ENCODE measurements around the gene RAD54L2.

DNA sequence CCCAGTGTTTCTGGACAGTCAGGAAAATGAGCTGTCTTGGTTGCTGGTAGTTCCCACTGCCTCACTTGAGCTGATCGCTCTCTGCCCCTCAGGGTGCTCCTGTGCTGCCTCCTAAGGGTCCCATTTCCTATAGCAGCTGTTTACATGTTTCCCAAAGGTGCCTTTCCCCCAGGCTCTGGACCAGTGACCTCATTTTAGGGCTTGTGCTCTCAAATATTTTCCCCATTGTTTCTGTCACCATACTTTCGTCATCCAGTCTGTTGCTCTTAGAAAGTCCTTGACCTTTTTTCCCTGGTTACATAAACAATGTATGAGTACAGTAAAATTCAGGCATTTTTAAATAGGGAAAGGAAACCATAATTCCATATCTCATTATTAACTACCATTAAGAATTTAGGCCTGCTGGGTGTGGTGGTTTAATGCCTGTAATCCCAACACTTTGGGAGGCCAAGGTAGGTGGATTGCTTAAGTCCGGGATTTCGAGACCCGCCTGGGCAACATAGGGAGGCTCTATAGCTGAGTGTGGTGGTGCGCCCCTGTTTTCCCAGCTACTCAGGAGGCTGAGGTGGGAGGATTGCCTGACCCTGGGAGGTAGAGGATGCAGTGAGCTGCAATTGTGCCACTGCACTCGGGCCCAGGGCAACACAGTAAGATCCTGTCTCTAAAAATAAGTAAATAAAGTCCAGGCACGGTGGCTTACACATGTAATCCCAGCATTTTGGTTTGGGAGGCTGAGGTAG is 11.7 kb downstream of the RAD54L2 start:
- no peak for TF ChIP-seq HDGF (IDR thresholded peaks at IDR 0.05; ENCODE audit: borderline replicate concordance)
- TF ChIP-seq SP1 (IDR thresholded peaks at IDR 0.05), result no peak
- TF ChIP-seq, protein P1, sequence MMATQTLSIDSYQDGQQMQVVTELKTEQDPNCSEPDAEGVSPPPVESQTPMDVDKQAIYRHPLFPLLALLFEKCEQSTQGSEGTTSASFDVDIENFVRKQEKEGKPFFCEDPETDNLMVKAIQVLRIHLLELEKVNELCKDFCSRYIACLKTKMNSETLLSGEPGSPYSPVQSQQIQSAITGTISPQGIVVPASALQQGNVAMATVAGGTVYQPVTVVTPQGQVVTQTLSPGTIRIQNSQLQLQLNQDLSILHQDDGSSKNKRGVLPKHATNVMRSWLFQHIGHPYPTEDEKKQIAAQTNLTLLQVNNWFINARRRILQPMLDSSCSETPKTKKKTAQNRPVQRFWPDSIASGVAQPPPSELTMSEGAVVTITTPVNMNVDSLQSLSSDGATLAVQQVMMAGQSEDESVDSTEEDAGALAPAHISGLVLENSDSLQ (IDR thresholded peaks at IDR 0.05), result no peak
- no peak for TF ChIP-seq FOXA1 (IDR thresholded peaks at IDR 0.05)
- TF ChIP-seq LEF1 (IDR thresholded peaks at IDR 0.05; ENCODE audit: borderline replicate concordance), result no peak
- TF ChIP-seq BHLHE40 (IDR thresholded peaks at IDR 0.05; ENCODE audit: borderline replicate concordance), result no peak
- TF ChIP-seq FOXM1 (IDR thresholded peaks at IDR 0.05; ENCODE audit: borderline replicate concordance), result no peak
- TF ChIP-seq ELF4 (IDR thresholded peaks at IDR 0.05), result no peak
- TF ChIP-seq TARDBP (IDR thresholded peaks at IDR 0.05), result no peak
- no peak for TF ChIP-seq L3MBTL2 (conservative IDR thresholded peaks at IDR 0.05)
- TF ChIP-seq SUZ12 (IDR thresholded peaks at IDR 0.05), result no peak

Measured in HEK293T (cell line).